Panc1 (cell line): ENCODE results near the gene TULP4. TPM values are rescaled to one million over a fixed set of nuclear protein-coding genes. Genes with fewer than 3 reads are reported as not detected.

Source experiments
- ATAC-seq: fragments of 200-7000 bp; cut with Tn5 transposase; 2 replicates; pipeline ENCODE4 v1.9.1; 2020; ENCODE audit warnings: mild to moderate bottlenecking, moderate library complexity
- BruUV-seq: library from RNA; stranded (reverse); fragments of 400-500 nt; replicated peaks from 2 replicates; lab custom pipeline; 2021; lab: Mats Ljungman, UMichigan
- CTCF ChIA-PET: fragments of 300-600 bp; sonication (Branson Sonifier 250); formaldehyde crosslinking; loops from one replicate; lab custom pipeline; 2022; ENCODE audit warnings: antibody characterized with exemption; lab: Charles Lee
- POLR2A ChIA-PET: fragments of 300-600 bp; sonication (Branson Sonifier 250); formaldehyde crosslinking; loops from one replicate; lab custom pipeline; 2022; ENCODE audit warnings: antibody characterized with exemption; lab: Charles Lee
- DNase-seq: peaks from one replicate; pipeline ENCODE4 v3.0.0-alpha.2; 2010; ENCODE audit warnings: low read depth, low spot score
- H3K27ac ChIP-seq: 2 replicates; pipeline ENCODE4 v1.5.1; 2011; ENCODE audit warnings: mild to moderate bottlenecking, low read length, inconsistent platforms
- H3K27me3 ChIP-seq: fragments of 200-500 bp; sonication (Bioruptor generic); 2 replicates; pipeline ENCODE4 v1.6.0; 2014; ENCODE audit warnings: low read length, inconsistent platforms; ENCODE audit not compliant: control insufficient read depth, insufficient read depth
- H3K36me3 ChIP-seq: fragments of 200-500 bp; sonication (Bioruptor generic); 2 replicates; pipeline ENCODE4 v1.5.1; 2014; ENCODE audit warnings: inconsistent platforms, mild to moderate bottlenecking, low read length, moderate library complexity; ENCODE audit not compliant: control insufficient read depth, insufficient read depth
- H3K4me1 ChIP-seq: 2 replicates; pipeline ENCODE4 v1.5.1; 2011; ENCODE audit warnings: inconsistent platforms, mild to moderate bottlenecking, low read length, moderate library complexity; ENCODE audit not compliant: control insufficient read depth, insufficient read depth
- H3K4me3 ChIP-seq, 2 experiments: 2 replicates each; pipeline ENCODE4 v1.5.1; 2011 to 2012; ENCODE audit warnings: low read depth in 2 of 2, low read length in 2 of 2, mild to moderate bottlenecking in 2 of 2, inconsistent platforms in 1 of 2, moderate library complexity in 1 of 2
- H3K9me3 ChIP-seq: fragments of 200-500 bp; sonication (Bioruptor generic); 2 replicates; pipeline ENCODE4 v1.5.1; 2014; ENCODE audit warnings: low read depth, mild to moderate bottlenecking, inconsistent platforms, low read length, moderate library complexity; ENCODE audit not compliant: control insufficient read depth, insufficient read depth
- CTCF ChIP-seq: fragments of 450-650 bp; IDR thresholded peaks from 2 replicates; pipeline ENCODE4 v1.5.1; 2017; ENCODE audit warnings: mild to moderate bottlenecking
- POLR2AphosphoS5 ChIP-seq: IDR thresholded peaks from 2 replicates; pipeline ENCODE4 v1.6.1; 2012; ENCODE audit warnings: mild to moderate bottlenecking, low read depth, low read length, moderate library complexity
- REST ChIP-seq, 2 experiments: IDR thresholded peaks; 2 replicates each; pipeline ENCODE4 v1.6.1; 2011 to 2012; ENCODE audit warnings: low read depth in 2 of 2, control low read depth in 1 of 2, low read length in 1 of 2, mild to moderate bottlenecking in 1 of 2, moderate library complexity in 1 of 2; ENCODE audit not compliant: insufficient read depth in 1 of 2
- SIN3A ChIP-seq: IDR thresholded peaks from 2 replicates; pipeline ENCODE4 v1.6.1; 2012; ENCODE audit warnings: low read depth, mild to moderate bottlenecking, low read length, moderate library complexity, borderline replicate concordance; ENCODE audit not compliant: insufficient read depth
- TCF7L2 ChIP-seq: IDR thresholded peaks from 2 replicates; pipeline ENCODE4 v1.6.1; 2011; ENCODE audit warnings: mild to moderate bottlenecking, low read depth, low read length, inconsistent platforms
- in situ Hi-C: cut with HindIII; loops from 2 replicates; pipeline ENCODE4 v1.10.0; 2016; ENCODE audit warnings: low sequenced_read_pairs, low pct_unique_long_range_greater_than_20kb
- intact Hi-C: fragments of 100-400 bp; cut with micrococcal nuclease; formaldehyde crosslinking; loops from one replicate; pipeline ENCODE4 v1.10.0; 2022; ENCODE audit not compliant: unreplicated experiment
- total RNA-seq: library from RNA; stranded (reverse); gene quantifications from one replicate; pipeline ENCODE4 v1.2.1, GENCODE V29; 2021; ENCODE audit not compliant: unreplicated experiment

TULP4 gene
- total RNA-seq, 1 experiment from 2014 or later = 105 TPM

GRCh38 chr6:158517581-158517980 lies 205.3 kb downstream of the TULP4 start:
- TF ChIP-seq CTCF (no peak), REST (IDR thresholded peaks at IDR 0.05; ENCODE audit: insufficient read depth in 1 of 2, low read depth in 2 of 2, low read length in 1 of 2) (no peak), TCF7L2 (no peak), POLR2AphosphoS5 (no peak), SIN3A (no peak)
- ATAC-seq (peak; percentile 19), DNase-seq (no peak)
- peaks cover 14% of the 10 kb centered on the region for H3K4me1 ChIP-seq
- ChIA-PET POLR2A (no interaction called here), CTCF (no interaction called here)
- no peak overlapping the region for H3K27ac ChIP-seq
- in situ Hi-C loops (no loop called here), intact Hi-C loops (loop anchor here (5.0 kb wide), 1 partner anchor 295 kb away; no protein-coding TSS in a partner anchor)
- no peaks in the 10 kb centered on the region for H3K9me3 ChIP-seq
- H3K4me3 ChIP-seq = no peak overlapping the region
- no TSS peak for BruUV-seq
- H3K27me3 ChIP-seq = no peaks in the 10 kb centered on the region
- H3K36me3 ChIP-seq = no peaks in the 10 kb centered on the region

GRCh38 chr6:158518191-158519127 lies 206.2 kb downstream of the TULP4 start:
- in situ Hi-C loops (no loop called here), intact Hi-C loops (loop anchor here (5.0 kb wide), 1 partner anchor 296 kb away; no protein-coding TSS in a partner anchor)
- Histone ChIP-seq H3K9me3 (no peaks in the 10 kb centered on the region), H3K4me3 (peak overlapping the region; percentile 39 to 60), H3K4me1 (peaks cover 14% of the 10 kb centered on the region), H3K27me3 (no peaks in the 10 kb centered on the region), H3K36me3 (no peaks in the 10 kb centered on the region), H3K27ac (peak overlapping the region; percentile 63)
- POLR2A ChIA-PET = no interaction called here
- ATAC-seq (peak; percentile 93), DNase-seq (peak; percentile 76)
- TF ChIP-seq CTCF (peak; percentile 81), REST (IDR thresholded peaks at IDR 0.05; ENCODE audit: insufficient read depth in 1 of 2, low read depth in 2 of 2, low read length in 1 of 2) (no peak), SIN3A (no peak), TCF7L2 (no peak), POLR2AphosphoS5 (no peak)
- no TSS peak for BruUV-seq
- CTCF ChIA-PET = interaction anchor here (0.5 to 0.9 kb wide), 6 partner anchors 15 to 304 kb away, joined by 3 to 7 read pairs (median 4); no protein-coding TSS in a partner anchor
